Measurements from ENCODE around the gene CALHM3. TPM values are rescaled to one million over a fixed set of nuclear protein-coding genes. Genes with fewer than 3 reads are reported as not detected.
"Not testable (repeated sequence)": the region's sequence is repeated elsewhere in the genome, so short reads cannot be mapped to it uniquely, and the experiment has no call there.

CALHM3 gene
- total and polyA plus RNA-seq, 4 donors, result 0.09 TPM; not detected in 3

GRCh38 chr10:103503777-103504176, 24.7 kb upstream of the CALHM3 start:
- not testable (repeated sequence) for DNase-seq (ENCODE audit: low read depth in 4 of 6, low spot score in 6 of 6); H3K27me3 ChIP-seq (ENCODE audit: control insufficient read depth, insufficient read depth, low read length); H3K9me3 ChIP-seq (ENCODE audit: control insufficient read depth, insufficient read depth, low read length); H3K27ac ChIP-seq (ENCODE audit: low read depth, low read length); H3K4me3 ChIP-seq (ENCODE audit: low read depth, low read length); H3K36me3 ChIP-seq (ENCODE audit: control insufficient read depth, insufficient read depth, low read length)
- H3K4me1 ChIP-seq (ENCODE audit: control insufficient read depth, insufficient read depth, low read length), result peaks cover 17% of the 10 kb centered on the region
- no CpG with 5 or more reads among the region's 6 CpGs for WGBS (ENCODE audit: insufficient coverage)

- no peaks in the 10 kb centered on the region for H3K9me3 ChIP-seq (ENCODE audit: control insufficient read depth, insufficient read depth, low read length)
- H3K27ac ChIP-seq (ENCODE audit: low read depth, low read length), result no peak overlapping the region
- H3K27me3 ChIP-seq (ENCODE audit: control insufficient read depth, insufficient read depth, low read length), result no peaks in the 10 kb centered on the region
- no peak overlapping the region for H3K4me3 ChIP-seq (ENCODE audit: low read depth, low read length)
- peak in 4 of 6 donors; percentile 48 to 92 (median 73) for DNase-seq (ENCODE audit: low read depth in 4 of 6, low spot score in 6 of 6)
- 44% methylated on average over 12 of the region's 13 CpGs for WGBS (ENCODE audit: insufficient coverage)
- no peaks in the 10 kb centered on the region for H3K36me3 ChIP-seq (ENCODE audit: control insufficient read depth, insufficient read depth, low read length)
- H3K4me1 ChIP-seq (ENCODE audit: control insufficient read depth, insufficient read depth, low read length), result peaks cover 17% of the 10 kb centered on the region
Observed at GRCh38 chr10:103502849-103503660, 24.0 kb upstream of the CALHM3 start.

- peaks cover 17% of the 10 kb centered on the region for H3K4me1 ChIP-seq (ENCODE audit: control insufficient read depth, insufficient read depth, low read length)
- H3K36me3 ChIP-seq (ENCODE audit: control insufficient read depth, insufficient read depth, low read length), result no peaks in the 10 kb centered on the region
- WGBS (ENCODE audit: insufficient coverage), result 93% methylated on average over 3 of the region's 3 CpGs
- H3K9me3 ChIP-seq (ENCODE audit: control insufficient read depth, insufficient read depth, low read length), result no peaks in the 10 kb centered on the region
- no peak overlapping the region for H3K4me3 ChIP-seq (ENCODE audit: low read depth, low read length)
- H3K27ac ChIP-seq (ENCODE audit: low read depth, low read length), result no peak overlapping the region
- no peak for DNase-seq (ENCODE audit: low read depth in 4 of 6, low spot score in 6 of 6)
- H3K27me3 ChIP-seq (ENCODE audit: control insufficient read depth, insufficient read depth, low read length), result no peaks in the 10 kb centered on the region
Observed at GRCh38 chr10:103501186-103501585, 22.1 kb upstream of the CALHM3 start.

GRCh38 chr10:103500481-103500880, 21.4 kb upstream of the CALHM3 start:
- Histone ChIP-seq H3K4me1 (ENCODE audit: control insufficient read depth, insufficient read depth, low read length) (peaks cover 17% of the 10 kb centered on the region), H3K27ac (ENCODE audit: low read depth, low read length) (no peak overlapping the region), H3K9me3 (ENCODE audit: control insufficient read depth, insufficient read depth, low read length) (no peaks in the 10 kb centered on the region), H3K4me3 (ENCODE audit: low read depth, low read length) (no peak overlapping the region), H3K36me3 (ENCODE audit: control insufficient read depth, insufficient read depth, low read length) (no peaks in the 10 kb centered on the region), H3K27me3 (ENCODE audit: control insufficient read depth, insufficient read depth, low read length) (peaks cover 2% of the 10 kb centered on the region)
- 66% methylated on average over 5 of the region's 6 CpGs for WGBS (ENCODE audit: insufficient coverage)
- DNase-seq (ENCODE audit: low read depth in 4 of 6, low spot score in 6 of 6), result no peak

GRCh38 chr10:103499881-103500280, 20.8 kb upstream of the CALHM3 start:
- H3K27ac ChIP-seq (ENCODE audit: low read depth, low read length), result no peak overlapping the region

GRCh38 chr10:103498936-103499638, 20.0 kb upstream of the CALHM3 start:
- DNase-seq (ENCODE audit: low read depth in 4 of 6, low spot score in 6 of 6), result no peak
- Histone ChIP-seq H3K36me3 (ENCODE audit: control insufficient read depth, insufficient read depth, low read length) (no peaks in the 10 kb centered on the region), H3K4me1 (ENCODE audit: control insufficient read depth, insufficient read depth, low read length) (peaks cover 27% of the 10 kb centered on the region), H3K27me3 (ENCODE audit: control insufficient read depth, insufficient read depth, low read length) (peaks cover 10% of the 10 kb centered on the region), H3K27ac (ENCODE audit: low read depth, low read length) (no peak overlapping the region), H3K4me3 (ENCODE audit: low read depth, low read length) (no peak overlapping the region), H3K9me3 (ENCODE audit: control insufficient read depth, insufficient read depth, low read length) (no peaks in the 10 kb centered on the region)
- WGBS (ENCODE audit: insufficient coverage), result 84% methylated on average over 4 of the region's 5 CpGs

More at GRCh38 chr10:103499881-103500280, 20.8 kb upstream of the CALHM3 start:
- Histone ChIP-seq H3K4me3 (ENCODE audit: low read depth, low read length) (no peak overlapping the region), H3K4me1 (ENCODE audit: control insufficient read depth, insufficient read depth, low read length) (peaks cover 20% of the 10 kb centered on the region), H3K9me3 (ENCODE audit: control insufficient read depth, insufficient read depth, low read length) (no peaks in the 10 kb centered on the region), H3K36me3 (ENCODE audit: control insufficient read depth, insufficient read depth, low read length) (no peaks in the 10 kb centered on the region), H3K27me3 (ENCODE audit: control insufficient read depth, insufficient read depth, low read length) (peaks cover 5% of the 10 kb centered on the region)
- WGBS (ENCODE audit: insufficient coverage), result 40% methylated on average over 4 of the region's 7 CpGs
- DNase-seq (ENCODE audit: low read depth in 4 of 6, low spot score in 6 of 6), result no peak

- DNase-seq (ENCODE audit: low read depth in 4 of 6, low spot score in 6 of 6), result no peak
- Histone ChIP-seq H3K27me3 (ENCODE audit: control insufficient read depth, insufficient read depth, low read length) (peaks cover 17% of the 10 kb centered on the region), H3K4me3 (ENCODE audit: low read depth, low read length) (no peak overlapping the region), H3K4me1 (ENCODE audit: control insufficient read depth, insufficient read depth, low read length) (peaks cover 20% of the 10 kb centered on the region), H3K27ac (ENCODE audit: low read depth, low read length) (no peak overlapping the region), H3K36me3 (ENCODE audit: control insufficient read depth, insufficient read depth, low read length) (no peaks in the 10 kb centered on the region), H3K9me3 (ENCODE audit: control insufficient read depth, insufficient read depth, low read length) (no peaks in the 10 kb centered on the region)
- 86% methylated on average over 6 of the region's 8 CpGs for WGBS (ENCODE audit: insufficient coverage)
Observed at GRCh38 chr10:103497161-103497915, 18.3 kb upstream of the CALHM3 start.

GRCh38 chr10:103495321-103495720, 16.3 kb upstream of the CALHM3 start:
- 100% methylated on average over 2 of the region's 3 CpGs for WGBS (ENCODE audit: insufficient coverage)
- H3K4me3 ChIP-seq (ENCODE audit: low read depth, low read length), result no peak overlapping the region
- H3K27ac ChIP-seq (ENCODE audit: low read depth, low read length), result no peak overlapping the region
- H3K27me3 ChIP-seq (ENCODE audit: control insufficient read depth, insufficient read depth, low read length), result peaks cover 17% of the 10 kb centered on the region
- peaks cover 27% of the 10 kb centered on the region for H3K4me1 ChIP-seq (ENCODE audit: control insufficient read depth, insufficient read depth, low read length)
- no peaks in the 10 kb centered on the region for H3K9me3 ChIP-seq (ENCODE audit: control insufficient read depth, insufficient read depth, low read length)
- DNase-seq (ENCODE audit: low read depth in 4 of 6, low spot score in 6 of 6), result no peak
- H3K36me3 ChIP-seq (ENCODE audit: control insufficient read depth, insufficient read depth, low read length), result no peaks in the 10 kb centered on the region
